Lower lobe of right lung (tissue), 2 donors: ENCODE measurements around the gene CRKL. TPM values are rescaled to one million over a fixed set of nuclear protein-coding genes. Genes with fewer than 3 reads are reported as not detected.
"Not testable (repeated sequence)": the region's sequence is repeated elsewhere in the genome, so short reads cannot be mapped to it uniquely, and the experiment has no call there.

Experiments used
- ATAC-seq, 2 donors: fragments of 200-7000 bp; cut with Tn5 transposase; one replicate each; pipeline ENCODE4 v1.9.1; 2020 to 2022; ENCODE audit warnings: mild to moderate bottlenecking in 2 of 2, moderate library complexity in 2 of 2
- DNase-seq: peaks from one replicate; pipeline ENCODE4 v3.0.0-alpha.2; 2020
- H3K27ac ChIP-seq: fragments of 200-600 bp; one replicate; pipeline ENCODE4 v1.8.0; 2022
- H3K27me3 ChIP-seq: fragments of 200-600 bp; one replicate; pipeline ENCODE4 v1.8.0; 2022; ENCODE audit warnings: low read depth
- H3K36me3 ChIP-seq: fragments of 200-600 bp; one replicate; pipeline ENCODE4 v1.8.0; 2022; ENCODE audit warnings: mild to moderate bottlenecking
- H3K4me1 ChIP-seq: fragments of 200-600 bp; one replicate; pipeline ENCODE4 v1.8.0; 2022
- H3K4me3 ChIP-seq: fragments of 200-600 bp; one replicate; pipeline ENCODE4 v1.8.0; 2022; ENCODE audit warnings: mild to moderate bottlenecking
- H3K9me3 ChIP-seq: fragments of 200-600 bp; one replicate; pipeline ENCODE4 v1.8.0; 2022
- CTCF ChIP-seq: fragments of 200-600 bp; IDR thresholded peaks from one replicate; pipeline ENCODE4 v1.8.0; 2022; ENCODE audit warnings: antibody characterized with exemption, mild to moderate bottlenecking
- intact Hi-C: fragments of 100-400 bp; cut with DNase I; formaldehyde crosslinking; loops from one replicate; pipeline ENCODE4 v1.11.0; 2022
- total RNA-seq: library from RNA; stranded (reverse); fragmentation: NEBNext Ultra II Directional; extraction: Animal tissue kit (Norgen Biotek cat#: 25700); gene quantifications from one replicate; pipeline ENCODE4 v1.2.1, GENCODE V29; 2021
- donor health status: DM: no; HTN: yes; CAD: no; lungs with severe emphysema.

Gene CRKL
- total RNA-seq, 1 donor from 2014 or later: 53.5 TPM

- no peaks in the 10 kb centered on the region for H3K27me3 ChIP-seq
- no peaks in the 10 kb centered on the region for H3K36me3 ChIP-seq
- ATAC-seq: peak in 1 of 2 donors; percentile 17
- peaks cover 10% of the 10 kb centered on the region for H3K4me1 ChIP-seq
- no peak overlapping the region for H3K27ac ChIP-seq
- H3K9me3 ChIP-seq: no peaks in the 10 kb centered on the region
- DNase-seq: no peak
- no peak overlapping the region for H3K4me3 ChIP-seq
- intact Hi-C loops: no loop called here
- no peak for TF ChIP-seq CTCF
These were observed 12.2 kb upstream of the CRKL start for GRCh38 chr22:20904980-20905355.

- Histone ChIP-seq H3K36me3 (no peaks in the 10 kb centered on the region), H3K4me3 (no peak overlapping the region), H3K9me3 (no peaks in the 10 kb centered on the region), H3K4me1 (peaks cover 10% of the 10 kb centered on the region), H3K27me3 (no peaks in the 10 kb centered on the region), H3K27ac (no peak overlapping the region)
- peak in 1 of 2 donors; percentile 47 for ATAC-seq
- intact Hi-C loops: no loop called here
- TF ChIP-seq CTCF: no peak
- DNase-seq: no peak
These were observed 11.5 kb upstream of the CRKL start for GRCh38 chr22:20905415-20906386.

GRCh38 chr22:20906387-20906767 is 10.8 kb upstream of the CRKL start:
- Histone ChIP-seq H3K4me1 (peaks cover 10% of the 10 kb centered on the region), H3K36me3 (no peaks in the 10 kb centered on the region), H3K9me3 (no peaks in the 10 kb centered on the region), H3K27ac (no peak overlapping the region), H3K27me3 (no peaks in the 10 kb centered on the region), H3K4me3 (no peak overlapping the region)
- ATAC-seq (no peak), DNase-seq (no peak)
- intact Hi-C loops: no loop called here
- no peak for TF ChIP-seq CTCF

- H3K36me3 ChIP-seq, intact Hi-C loops, ATAC-seq, H3K9me3 ChIP-seq, DNase-seq, H3K27me3 ChIP-seq, H3K27ac ChIP-seq, H3K4me1 ChIP-seq, H3K4me3 ChIP-seq: not testable (repeated sequence)
These were observed 8.5 kb upstream of the CRKL start for GRCh38 chr22:20908717-20909116.

- no peak for TF ChIP-seq CTCF
- ATAC-seq (no peak), DNase-seq (no peak)
- intact Hi-C loops: no loop called here
- Histone ChIP-seq H3K27me3 (no peaks in the 10 kb centered on the region), H3K4me1 (peaks cover 3% of the 10 kb centered on the region), H3K4me3 (no peak overlapping the region), H3K27ac (no peak overlapping the region), H3K36me3 (no peaks in the 10 kb centered on the region), H3K9me3 (no peaks in the 10 kb centered on the region)
These were observed 7.5 kb upstream of the CRKL start for GRCh38 chr22:20909543-20910303.

- DNase-seq (no peak), ATAC-seq (no peak)
- Histone ChIP-seq H3K4me1 (peaks cover 6% of the 10 kb centered on the region), H3K4me3 (no peak overlapping the region), H3K9me3 (no peaks in the 10 kb centered on the region), H3K27ac (no peak overlapping the region), H3K27me3 (no peaks in the 10 kb centered on the region), H3K36me3 (no peaks in the 10 kb centered on the region)
- no peak for TF ChIP-seq CTCF
- intact Hi-C loops: no loop called here
These were observed 4.7 kb upstream of the CRKL start for GRCh38 chr22:20912494-20912893.
